Breast epithelium (tissue), 3 donors: ENCODE measurements around the gene PDLIM5.

ENCODE experiments used
- POLR2A ChIP-seq: fragments of 450-650 bp; IDR thresholded peaks from one replicate; pipeline ENCODE4 v1.6.1; 2016; ENCODE audit warnings: antibody characterized with exemption, mild to moderate bottlenecking, moderate library complexity
- POLR2AphosphoS5 ChIP-seq, 3 donors: sonication (generic); formaldehyde crosslinking; IDR thresholded peaks; one replicate each; pipeline ENCODE4 v1.6.1; 2017; ENCODE audit warnings: antibody characterized with exemption in 3 of 3
- TF ChIP-seq, protein P1 (sequence below), 3 donors: fragments of 450-650 bp; IDR thresholded peaks; one replicate each; pipeline ENCODE4 v1.5.1; 2016 to 2017; ENCODE audit warnings: antibody characterized with exemption in 3 of 3, mild to moderate bottlenecking in 3 of 3, moderate library complexity in 3 of 3

DNA sequence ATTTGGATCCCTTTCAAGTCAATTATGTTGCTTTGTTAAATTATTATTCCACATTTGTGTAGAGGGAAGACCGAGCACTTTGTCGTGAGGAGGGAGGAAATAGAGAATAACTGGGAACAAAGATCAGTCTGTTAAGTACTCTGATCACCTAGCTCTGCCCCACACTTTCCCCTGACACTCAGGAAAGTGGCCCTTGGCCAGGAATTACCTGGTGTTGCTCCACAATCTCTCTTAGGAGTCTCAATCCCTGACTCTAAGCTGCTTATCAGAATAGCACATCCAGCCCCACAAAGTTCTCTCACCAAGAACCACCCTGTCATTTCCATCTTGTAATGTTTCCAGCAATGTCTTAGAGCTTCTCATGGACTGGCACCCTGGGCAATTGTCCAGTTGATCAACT, 222.2 kb downstream of the PDLIM5 start:
- TF ChIP-seq POLR2A (no peak), POLR2AphosphoS5 (IDR thresholded peaks at IDR 0.05) (no peak)
- TF ChIP-seq, protein P1, sequence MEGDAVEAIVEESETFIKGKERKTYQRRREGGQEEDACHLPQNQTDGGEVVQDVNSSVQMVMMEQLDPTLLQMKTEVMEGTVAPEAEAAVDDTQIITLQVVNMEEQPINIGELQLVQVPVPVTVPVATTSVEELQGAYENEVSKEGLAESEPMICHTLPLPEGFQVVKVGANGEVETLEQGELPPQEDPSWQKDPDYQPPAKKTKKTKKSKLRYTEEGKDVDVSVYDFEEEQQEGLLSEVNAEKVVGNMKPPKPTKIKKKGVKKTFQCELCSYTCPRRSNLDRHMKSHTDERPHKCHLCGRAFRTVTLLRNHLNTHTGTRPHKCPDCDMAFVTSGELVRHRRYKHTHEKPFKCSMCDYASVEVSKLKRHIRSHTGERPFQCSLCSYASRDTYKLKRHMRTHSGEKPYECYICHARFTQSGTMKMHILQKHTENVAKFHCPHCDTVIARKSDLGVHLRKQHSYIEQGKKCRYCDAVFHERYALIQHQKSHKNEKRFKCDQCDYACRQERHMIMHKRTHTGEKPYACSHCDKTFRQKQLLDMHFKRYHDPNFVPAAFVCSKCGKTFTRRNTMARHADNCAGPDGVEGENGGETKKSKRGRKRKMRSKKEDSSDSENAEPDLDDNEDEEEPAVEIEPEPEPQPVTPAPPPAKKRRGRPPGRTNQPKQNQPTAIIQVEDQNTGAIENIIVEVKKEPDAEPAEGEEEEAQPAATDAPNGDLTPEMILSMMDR (IDR thresholded peaks at IDR 0.05), result no peak
